ENCODE data around the gene UPF2. TPM values are rescaled to one million over a fixed set of nuclear protein-coding genes. Genes with fewer than 3 reads are reported as not detected.

Gene UPF2
- total RNA-seq, 1 donor from 2014 or later, result 16.4 TPM

Other genes with a start within 250 kb of the UPF2 start
- gene PROSER2, start 219.5 kb downstream of the UPF2 start, total RNA-seq, result 9.1 TPM
- gene DHTKD1, start 26.1 kb upstream of the UPF2 start, total RNA-seq, result 21.5 TPM
- gene SEC61A2, start 86.9 kb upstream of the UPF2 start, total RNA-seq, result 3.2 TPM
- gene NUDT5, start 153.1 kb upstream of the UPF2 start, total RNA-seq, result 52.2 TPM
- gene CDC123, start 153.4 kb upstream of the UPF2 start, total RNA-seq, result 62.5 TPM

Measured in mesenteric fat pad (tissue), 1 donor.